ENCODE measurements around the gene TIMP3. TPM values are rescaled to one million over a fixed set of nuclear protein-coding genes. Genes with fewer than 3 reads are reported as not detected.

Gene TIMP3
- total RNA-seq, 1 experiment from 2014 or later: 3.3 TPM

DNA sequence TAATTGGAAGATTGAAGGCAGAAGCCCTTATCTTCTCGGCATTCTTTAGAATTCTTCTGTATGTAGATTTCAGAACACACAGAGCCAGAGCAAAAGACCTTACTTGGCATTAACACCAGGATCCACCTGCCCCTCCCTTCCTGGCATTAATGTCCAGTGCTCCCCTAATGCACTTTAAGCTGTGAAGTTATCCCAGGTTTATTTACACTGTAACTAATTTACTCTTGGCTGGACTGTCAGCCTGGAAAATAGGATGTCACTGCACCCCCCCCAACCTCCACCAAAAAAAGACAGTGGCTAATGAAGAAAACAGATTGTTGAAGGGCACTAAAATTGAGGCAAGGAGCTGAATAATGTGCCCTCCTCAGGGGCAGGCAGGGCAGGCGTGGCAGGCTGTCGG, 30.1 kb downstream of the TIMP3 start:
- ChIA-PET CTCF (interaction anchor here (0.9 to 2.5 kb wide), 4 partner anchors 35 to 303 kb away, joined by 3 to 15 read pairs (median 4); no protein-coding TSS in a partner anchor), POLR2A (interaction anchor here (0.9 kb wide), 1 partner anchor 59 kb away, joined by 3 read pairs; no protein-coding TSS in a partner anchor)
- no peaks in the 10 kb centered on the region; the same call in 1 of the 2 replicates for H3K27me3 Mint-ChIP-seq (ENCODE audit: low read depth)
- H3K9me3 Mint-ChIP-seq: no peaks in the 10 kb centered on the region
- H3K27ac Mint-ChIP-seq: no peak overlapping the region
- H3K4me1 Mint-ChIP-seq: peaks cover 19% of the 10 kb centered on the region
- no peak overlapping the region for H3K4me3 Mint-ChIP-seq
- ATAC-seq (no peak), DNase-seq (ENCODE audit: low spot score) (no peak)
- no peaks in the 10 kb centered on the region for H3K36me3 Mint-ChIP-seq
- TF ChIP-seq PRRX2 (CRISPR knock-in tag; IDR thresholded peaks at IDR 0.05) (no peak), SP1 (CRISPR knock-in tag; conservative IDR thresholded peaks at IDR 0.05) (no peak), SMAD3 (CRISPR knock-in tag; IDR thresholded peaks at IDR 0.05; ENCODE audit: borderline replicate concordance) (no peak), MXD4 (CRISPR knock-in tag; IDR thresholded peaks at IDR 0.05; ENCODE audit: borderline replicate concordance) (no peak), ZNF416 (CRISPR knock-in tag; IDR thresholded peaks at IDR 0.05) (no peak), HMGA2 (CRISPR knock-in tag; IDR thresholded peaks at IDR 0.05) (no peak), NR1H2 (CRISPR knock-in tag; IDR thresholded peaks at IDR 0.05) (no peak), ZNF138 (CRISPR knock-in tag; conservative IDR thresholded peaks at IDR 0.05) (no peak), JAZF1 (CRISPR knock-in tag; IDR thresholded peaks at IDR 0.05) (no peak), RORB (CRISPR knock-in tag; IDR thresholded peaks at IDR 0.05) (no peak)
- TF ChIP-seq, protein P1, sequence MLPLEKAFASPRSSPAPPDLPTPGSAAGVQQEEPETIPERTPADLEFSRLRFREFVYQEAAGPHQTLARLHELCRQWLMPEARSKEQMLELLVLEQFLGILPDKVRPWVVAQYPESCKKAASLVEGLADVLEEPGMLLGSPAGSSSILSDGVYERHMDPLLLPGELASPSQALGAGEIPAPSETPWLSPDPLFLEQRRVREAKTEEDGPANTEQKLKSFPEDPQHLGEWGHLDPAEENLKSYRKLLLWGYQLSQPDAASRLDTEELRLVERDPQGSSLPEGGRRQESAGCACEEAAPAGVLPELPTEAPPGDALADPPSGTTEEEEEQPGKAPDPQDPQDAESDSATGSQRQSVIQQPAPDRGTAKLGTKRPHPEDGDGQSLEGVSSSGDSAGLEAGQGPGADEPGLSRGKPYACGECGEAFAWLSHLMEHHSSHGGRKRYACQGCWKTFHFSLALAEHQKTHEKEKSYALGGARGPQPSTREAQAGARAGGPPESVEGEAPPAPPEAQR (CRISPR knock-in tag; IDR thresholded peaks at IDR 0.05): no peak
- TF ChIP-seq, protein P2, sequence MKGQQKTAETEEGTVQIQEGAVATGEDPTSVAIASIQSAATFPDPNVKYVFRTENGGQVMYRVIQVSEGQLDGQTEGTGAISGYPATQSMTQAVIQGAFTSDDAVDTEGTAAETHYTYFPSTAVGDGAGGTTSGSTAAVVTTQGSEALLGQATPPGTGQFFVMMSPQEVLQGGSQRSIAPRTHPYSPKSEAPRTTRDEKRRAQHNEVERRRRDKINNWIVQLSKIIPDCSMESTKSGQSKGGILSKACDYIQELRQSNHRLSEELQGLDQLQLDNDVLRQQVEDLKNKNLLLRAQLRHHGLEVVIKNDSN (CRISPR knock-in tag; IDR thresholded peaks at IDR 0.05): no peak
- TF ChIP-seq, protein P3, sequence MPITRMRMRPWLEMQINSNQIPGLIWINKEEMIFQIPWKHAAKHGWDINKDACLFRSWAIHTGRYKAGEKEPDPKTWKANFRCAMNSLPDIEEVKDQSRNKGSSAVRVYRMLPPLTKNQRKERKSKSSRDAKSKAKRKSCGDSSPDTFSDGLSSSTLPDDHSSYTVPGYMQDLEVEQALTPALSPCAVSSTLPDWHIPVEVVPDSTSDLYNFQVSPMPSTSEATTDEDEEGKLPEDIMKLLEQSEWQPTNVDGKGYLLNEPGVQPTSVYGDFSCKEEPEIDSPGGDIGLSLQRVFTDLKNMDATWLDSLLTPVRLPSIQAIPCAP (CRISPR knock-in tag; IDR thresholded peaks at IDR 0.05): no peak

DNA sequence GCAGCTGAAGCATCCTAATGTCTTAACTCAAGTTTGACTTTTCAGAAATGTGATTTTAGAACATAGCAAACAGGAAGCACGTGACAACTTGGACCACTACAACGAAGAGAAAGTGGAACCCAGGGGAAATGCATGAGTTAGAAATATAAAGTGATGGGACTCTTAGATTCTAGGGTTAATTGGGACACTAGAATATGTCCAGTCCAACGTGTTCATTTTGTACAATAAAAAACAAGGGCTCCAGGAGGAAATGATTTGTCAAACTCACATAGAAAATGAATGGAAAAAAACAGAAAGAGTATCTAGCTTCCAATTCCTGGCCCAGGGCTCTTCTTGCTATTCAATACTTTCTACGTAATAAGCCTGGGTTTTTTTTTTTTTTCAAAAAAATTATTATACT, 30.7 kb downstream of the TIMP3 start:
- H3K36me3 Mint-ChIP-seq: no peaks in the 10 kb centered on the region
- H3K9me3 Mint-ChIP-seq: no peaks in the 10 kb centered on the region
- no peak for ATAC-seq
- POLR2A ChIA-PET: interaction anchor here (0.9 kb wide), 1 partner anchor 58 kb away, joined by 3 read pairs; no protein-coding TSS in a partner anchor
- DNase-seq (ENCODE audit: low spot score): no peak
- no peak overlapping the region for H3K27ac Mint-ChIP-seq
- peaks cover 19% of the 10 kb centered on the region for H3K4me1 Mint-ChIP-seq
- no peak overlapping the region for H3K4me3 Mint-ChIP-seq
- CTCF ChIA-PET: interaction anchor here (1.6 kb wide), 1 partner anchor 35 kb away, joined by 6 read pairs; no protein-coding TSS in a partner anchor
- no peaks in the 10 kb centered on the region; the same call in 1 of the 2 replicates for H3K27me3 Mint-ChIP-seq (ENCODE audit: low read depth)
- no peak for TF ChIP-seq JUN (CRISPR knock-in tag; IDR thresholded peaks at IDR 0.05)
- TF ChIP-seq, protein P4, sequence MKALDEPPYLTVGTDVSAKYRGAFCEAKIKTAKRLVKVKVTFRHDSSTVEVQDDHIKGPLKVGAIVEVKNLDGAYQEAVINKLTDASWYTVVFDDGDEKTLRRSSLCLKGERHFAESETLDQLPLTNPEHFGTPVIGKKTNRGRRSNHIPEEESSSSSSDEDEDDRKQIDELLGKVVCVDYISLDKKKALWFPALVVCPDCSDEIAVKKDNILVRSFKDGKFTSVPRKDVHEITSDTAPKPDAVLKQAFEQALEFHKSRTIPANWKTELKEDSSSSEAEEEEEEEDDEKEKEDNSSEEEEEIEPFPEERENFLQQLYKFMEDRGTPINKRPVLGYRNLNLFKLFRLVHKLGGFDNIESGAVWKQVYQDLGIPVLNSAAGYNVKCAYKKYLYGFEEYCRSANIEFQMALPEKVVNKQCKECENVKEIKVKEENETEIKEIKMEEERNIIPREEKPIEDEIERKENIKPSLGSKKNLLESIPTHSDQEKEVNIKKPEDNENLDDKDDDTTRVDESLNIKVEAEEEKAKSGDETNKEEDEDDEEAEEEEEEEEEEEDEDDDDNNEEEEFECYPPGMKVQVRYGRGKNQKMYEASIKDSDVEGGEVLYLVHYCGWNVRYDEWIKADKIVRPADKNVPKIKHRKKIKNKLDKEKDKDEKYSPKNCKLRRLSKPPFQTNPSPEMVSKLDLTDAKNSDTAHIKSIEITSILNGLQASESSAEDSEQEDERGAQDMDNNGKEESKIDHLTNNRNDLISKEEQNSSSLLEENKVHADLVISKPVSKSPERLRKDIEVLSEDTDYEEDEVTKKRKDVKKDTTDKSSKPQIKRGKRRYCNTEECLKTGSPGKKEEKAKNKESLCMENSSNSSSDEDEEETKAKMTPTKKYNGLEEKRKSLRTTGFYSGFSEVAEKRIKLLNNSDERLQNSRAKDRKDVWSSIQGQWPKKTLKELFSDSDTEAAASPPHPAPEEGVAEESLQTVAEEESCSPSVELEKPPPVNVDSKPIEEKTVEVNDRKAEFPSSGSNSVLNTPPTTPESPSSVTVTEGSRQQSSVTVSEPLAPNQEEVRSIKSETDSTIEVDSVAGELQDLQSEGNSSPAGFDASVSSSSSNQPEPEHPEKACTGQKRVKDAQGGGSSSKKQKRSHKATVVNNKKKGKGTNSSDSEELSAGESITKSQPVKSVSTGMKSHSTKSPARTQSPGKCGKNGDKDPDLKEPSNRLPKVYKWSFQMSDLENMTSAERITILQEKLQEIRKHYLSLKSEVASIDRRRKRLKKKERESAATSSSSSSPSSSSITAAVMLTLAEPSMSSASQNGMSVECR (CRISPR knock-in tag; IDR thresholded peaks at IDR 0.05; ENCODE audit: borderline replicate concordance): no peak
- TF ChIP-seq, protein P5, sequence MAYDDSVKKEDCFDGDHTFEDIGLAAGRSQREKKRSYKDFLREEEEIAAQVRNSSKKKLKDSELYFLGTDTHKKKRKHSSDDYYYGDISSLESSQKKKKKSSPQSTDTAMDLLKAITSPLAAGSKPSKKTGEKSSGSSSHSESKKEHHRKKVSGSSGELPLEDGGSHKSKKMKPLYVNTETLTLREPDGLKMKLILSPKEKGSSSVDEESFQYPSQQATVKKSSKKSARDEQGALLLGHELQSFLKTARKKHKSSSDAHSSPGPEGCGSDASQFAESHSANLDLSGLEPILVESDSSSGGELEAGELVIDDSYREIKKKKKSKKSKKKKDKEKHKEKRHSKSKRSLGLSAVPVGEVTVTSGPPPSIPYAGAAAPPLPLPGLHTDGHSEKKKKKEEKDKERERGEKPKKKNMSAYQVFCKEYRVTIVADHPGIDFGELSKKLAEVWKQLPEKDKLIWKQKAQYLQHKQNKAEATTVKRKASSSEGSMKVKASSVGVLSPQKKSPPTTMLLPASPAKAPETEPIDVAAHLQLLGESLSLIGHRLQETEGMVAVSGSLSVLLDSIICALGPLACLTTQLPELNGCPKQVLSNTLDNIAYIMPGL (CRISPR knock-in tag; IDR thresholded peaks at IDR 0.05): no peak
- TF ChIP-seq, protein P6, sequence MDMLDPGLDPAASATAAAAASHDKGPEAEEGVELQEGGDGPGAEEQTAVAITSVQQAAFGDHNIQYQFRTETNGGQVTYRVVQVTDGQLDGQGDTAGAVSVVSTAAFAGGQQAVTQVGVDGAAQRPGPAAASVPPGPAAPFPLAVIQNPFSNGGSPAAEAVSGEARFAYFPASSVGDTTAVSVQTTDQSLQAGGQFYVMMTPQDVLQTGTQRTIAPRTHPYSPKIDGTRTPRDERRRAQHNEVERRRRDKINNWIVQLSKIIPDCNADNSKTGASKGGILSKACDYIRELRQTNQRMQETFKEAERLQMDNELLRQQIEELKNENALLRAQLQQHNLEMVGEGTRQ (CRISPR knock-in tag; IDR thresholded peaks at IDR 0.05): no peak
- TF ChIP-seq, protein P7, sequence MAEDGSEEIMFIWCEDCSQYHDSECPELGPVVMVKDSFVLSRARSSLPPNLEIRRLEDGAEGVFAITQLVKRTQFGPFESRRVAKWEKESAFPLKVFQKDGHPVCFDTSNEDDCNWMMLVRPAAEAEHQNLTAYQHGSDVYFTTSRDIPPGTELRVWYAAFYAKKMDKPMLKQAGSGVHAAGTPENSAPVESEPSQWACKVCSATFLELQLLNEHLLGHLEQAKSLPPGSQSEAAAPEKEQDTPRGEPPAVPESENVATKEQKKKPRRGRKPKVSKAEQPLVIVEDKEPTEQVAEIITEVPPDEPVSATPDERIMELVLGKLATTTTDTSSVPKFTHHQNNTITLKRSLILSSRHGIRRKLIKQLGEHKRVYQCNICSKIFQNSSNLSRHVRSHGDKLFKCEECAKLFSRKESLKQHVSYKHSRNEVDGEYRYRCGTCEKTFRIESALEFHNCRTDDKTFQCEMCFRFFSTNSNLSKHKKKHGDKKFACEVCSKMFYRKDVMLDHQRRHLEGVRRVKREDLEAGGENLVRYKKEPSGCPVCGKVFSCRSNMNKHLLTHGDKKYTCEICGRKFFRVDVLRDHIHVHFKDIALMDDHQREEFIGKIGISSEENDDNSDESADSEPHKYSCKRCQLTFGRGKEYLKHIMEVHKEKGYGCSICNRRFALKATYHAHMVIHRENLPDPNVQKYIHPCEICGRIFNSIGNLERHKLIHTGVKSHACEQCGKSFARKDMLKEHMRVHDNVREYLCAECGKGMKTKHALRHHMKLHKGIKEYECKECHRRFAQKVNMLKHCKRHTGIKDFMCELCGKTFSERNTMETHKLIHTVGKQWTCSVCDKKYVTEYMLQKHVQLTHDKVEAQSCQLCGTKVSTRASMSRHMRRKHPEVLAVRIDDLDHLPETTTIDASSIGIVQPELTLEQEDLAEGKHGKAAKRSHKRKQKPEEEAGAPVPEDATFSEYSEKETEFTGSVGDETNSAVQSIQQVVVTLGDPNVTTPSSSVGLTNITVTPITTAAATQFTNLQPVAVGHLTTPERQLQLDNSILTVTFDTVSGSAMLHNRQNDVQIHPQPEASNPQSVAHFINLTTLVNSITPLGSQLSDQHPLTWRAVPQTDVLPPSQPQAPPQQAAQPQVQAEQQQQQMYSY (CRISPR knock-in tag; IDR thresholded peaks at IDR 0.05): no peak
- TF ChIP-seq, protein P8, sequence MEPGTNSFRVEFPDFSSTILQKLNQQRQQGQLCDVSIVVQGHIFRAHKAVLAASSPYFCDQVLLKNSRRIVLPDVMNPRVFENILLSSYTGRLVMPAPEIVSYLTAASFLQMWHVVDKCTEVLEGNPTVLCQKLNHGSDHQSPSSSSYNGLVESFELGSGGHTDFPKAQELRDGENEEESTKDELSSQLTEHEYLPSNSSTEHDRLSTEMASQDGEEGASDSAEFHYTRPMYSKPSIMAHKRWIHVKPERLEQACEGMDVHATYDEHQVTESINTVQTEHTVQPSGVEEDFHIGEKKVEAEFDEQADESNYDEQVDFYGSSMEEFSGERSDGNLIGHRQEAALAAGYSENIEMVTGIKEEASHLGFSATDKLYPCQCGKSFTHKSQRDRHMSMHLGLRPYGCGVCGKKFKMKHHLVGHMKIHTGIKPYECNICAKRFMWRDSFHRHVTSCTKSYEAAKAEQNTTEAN (CRISPR knock-in tag; IDR thresholded peaks at IDR 0.05): no peak
- no peak for TF ChIP-seq ZNF121 (CRISPR knock-in tag; IDR thresholded peaks at IDR 0.05)
